ENCODE measurements around the gene PDS5B. TPM values are rescaled to one million over a fixed set of nuclear protein-coding genes. Genes with fewer than 3 reads are reported as not detected.
"Not testable (repeated sequence)": the region's sequence is repeated elsewhere in the genome, so short reads cannot be mapped to it uniquely, and the experiment has no call there.

Gene PDS5B
- total and polyA plus RNA-seq, 9 of the 15 experiments (the other 6 are each of a cell fraction or from before 2014, with no cell fraction given), result 6.2 to 23.7 (median 13.1) TPM

GRCh38 chr13:32560842-32561241, 25.4 kb upstream of the PDS5B start:
- in situ Hi-C loops (cut with MboI), result loop anchor here (10.0 kb wide), 1 partner anchor 526 kb away; the partner anchor contains the start of gene FRY
- H3K27ac ChIP-seq (ENCODE audit: extremely low read depth, low read depth, low read length); H2AFZ ChIP-seq (ENCODE audit: low read depth, low read length); H3K9ac ChIP-seq (ENCODE audit: insufficient read depth in 1 of 2, low read depth in 2 of 2, low read length in 2 of 2); H4K20me1 ChIP-seq (replicated peaks; ENCODE audit: control insufficient read depth, insufficient read depth, low read length); intact Hi-C loops (cut with micrococcal nuclease); H3K27me3 ChIP-seq (ENCODE audit: control insufficient read depth in 2 of 2, insufficient read depth in 2 of 2, low read length in 2 of 2); H3K4me3 ChIP-seq; H3K9me3 ChIP-seq (replicated peaks; ENCODE audit: control insufficient read depth, insufficient read depth, low read depth, low read length); BruUV-seq (replicated peaks); CTCF ChIA-PET (ENCODE audit: low intra/inter-chr PET ratio); DNase-seq (ENCODE audit: extremely low read depth in 1 of 4, low spot score in 3 of 4); H3K79me2 ChIP-seq (ENCODE audit: control insufficient read depth, insufficient read depth, low read length); FAIRE-seq; H3K4me1 ChIP-seq (replicated peaks in 1 of 2; ENCODE audit: control insufficient read depth in 2 of 2, insufficient read depth in 2 of 2, low read length in 2 of 2); H3K9me1 ChIP-seq (ENCODE audit: control insufficient read depth, insufficient read depth, low read length); ATAC-seq; H3K4me2 ChIP-seq (ENCODE audit: insufficient read depth, low read length); H3K36me3 ChIP-seq (ENCODE audit: control insufficient read depth, insufficient read depth, low read length): not testable (repeated sequence)
- POLR2A ChIA-PET, result interaction anchor here (1.0 kb wide), 1 partner anchor 23 kb away, joined by 4 read pairs; no protein-coding TSS in a partner anchor
- 67% methylated on average over 1 of the region's 1 CpG for WGBS (ENCODE audit: insufficient coverage, low coverage, missing lambda C conversion rate)

GRCh38 chr13:32575687-32576086, 10.6 kb upstream of the PDS5B start:
- FAIRE-seq; H2AFZ ChIP-seq (ENCODE audit: low read depth, low read length); CTCF ChIA-PET (ENCODE audit: low intra/inter-chr PET ratio); H3K9ac ChIP-seq (ENCODE audit: insufficient read depth in 1 of 2, low read depth in 2 of 2, low read length in 2 of 2); in situ Hi-C loops (cut with MboI); H3K4me3 ChIP-seq; H3K4me2 ChIP-seq (ENCODE audit: insufficient read depth, low read length); intact Hi-C loops (cut with micrococcal nuclease); H3K36me3 ChIP-seq (ENCODE audit: control insufficient read depth, insufficient read depth, low read length); H3K9me1 ChIP-seq (ENCODE audit: control insufficient read depth, insufficient read depth, low read length); H3K27ac ChIP-seq (ENCODE audit: extremely low read depth, low read depth, low read length); H3K4me1 ChIP-seq (replicated peaks in 1 of 2; ENCODE audit: control insufficient read depth in 2 of 2, insufficient read depth in 2 of 2, low read length in 2 of 2); H4K20me1 ChIP-seq (replicated peaks; ENCODE audit: control insufficient read depth, insufficient read depth, low read length); DNase-seq (ENCODE audit: extremely low read depth in 1 of 4, low spot score in 3 of 4); ATAC-seq; H3K9me3 ChIP-seq (replicated peaks; ENCODE audit: control insufficient read depth, insufficient read depth, low read depth, low read length); BruUV-seq (replicated peaks); H3K27me3 ChIP-seq (ENCODE audit: control insufficient read depth in 2 of 2, insufficient read depth in 2 of 2, low read length in 2 of 2); H3K79me2 ChIP-seq (ENCODE audit: control insufficient read depth, insufficient read depth, low read length): not testable (repeated sequence)
- POLR2A ChIA-PET, result interaction anchor here (0.6 kb wide), 1 partner anchor 11 kb away, joined by 3 read pairs; the partner anchor contains the start of gene PDS5B
- WGBS (ENCODE audit: insufficient coverage, low coverage, missing lambda C conversion rate), result 45% methylated on average over 3 of the region's 4 CpGs
